ENCODE results near the gene CREG2.
"Not testable (repeated sequence)": the region's sequence is repeated elsewhere in the genome, so short reads cannot be mapped to it uniquely, and the experiment has no call there.

CREG2 gene

GRCh38 chr2:101327863-101328394 lies 59.4 kb downstream of the CREG2 start:
- H3K9me3 ChIP-seq (ENCODE audit: control insufficient read depth, low read length): no peaks in the 10 kb centered on the region
- H3K4me1 ChIP-seq: peaks cover 8% of the 10 kb centered on the region
- no peaks in the 10 kb centered on the region for H3K36me3 ChIP-seq (ENCODE audit: control insufficient read depth, insufficient read depth, low read length)
- H3K27me3 ChIP-seq (ENCODE audit: control insufficient read depth, insufficient read depth, low read length): no peaks in the 10 kb centered on the region
- H3K4me2 ChIP-seq (ENCODE audit: low read length): peak overlapping the region; percentile 49
- no peak overlapping the region for H3K9ac ChIP-seq
- H3K79me2 ChIP-seq: no peaks in the 10 kb centered on the region
- peak overlapping the region; percentile 20 for H3K4me3 ChIP-seq (ENCODE audit: low read depth, low read length)
- TF ChIP-seq CTCF (IDR thresholded peaks at IDR 0.05): no peak
- H2AFZ ChIP-seq: peak overlapping the region; percentile 74
- H3K27ac ChIP-seq: peak overlapping the region; percentile 79

GRCh38 chr2:101325425-101325824 lies 61.9 kb downstream of the CREG2 start:
- H3K4me3 ChIP-seq (ENCODE audit: low read depth, low read length): no peak overlapping the region
- no peaks in the 10 kb centered on the region for H3K9me3 ChIP-seq (ENCODE audit: control insufficient read depth, low read length)
- H3K4me2 ChIP-seq (ENCODE audit: low read length): no peak overlapping the region
- no peaks in the 10 kb centered on the region for H3K36me3 ChIP-seq (ENCODE audit: control insufficient read depth, insufficient read depth, low read length)
- peaks cover 8% of the 10 kb centered on the region for H3K4me1 ChIP-seq
- no peak overlapping the region for H3K27ac ChIP-seq
- H3K79me2 ChIP-seq: no peaks in the 10 kb centered on the region
- no peak overlapping the region for H3K9ac ChIP-seq
- H2AFZ ChIP-seq: no peak overlapping the region
- no peak for TF ChIP-seq CTCF (IDR thresholded peaks at IDR 0.05)
- no peaks in the 10 kb centered on the region for H3K27me3 ChIP-seq (ENCODE audit: control insufficient read depth, insufficient read depth, low read length)

- not testable (repeated sequence) for H3K79me2 ChIP-seq; H3K4me2 ChIP-seq (ENCODE audit: low read length); H3K4me1 ChIP-seq; H2AFZ ChIP-seq; H3K4me3 ChIP-seq (ENCODE audit: low read depth, low read length); H3K9me3 ChIP-seq (ENCODE audit: control insufficient read depth, low read length); H3K36me3 ChIP-seq (ENCODE audit: control insufficient read depth, insufficient read depth, low read length); H3K9ac ChIP-seq; H3K27ac ChIP-seq; H3K27me3 ChIP-seq (ENCODE audit: control insufficient read depth, insufficient read depth, low read length)
These were observed 70.7 kb downstream of the CREG2 start for GRCh38 chr2:101316568-101316967.

GRCh38 chr2:101311696-101312017 lies 75.6 kb downstream of the CREG2 start:
- Histone ChIP-seq H3K79me2 (peaks cover 15% of the 10 kb centered on the region), H3K27ac (no peak overlapping the region), H3K36me3 (ENCODE audit: control insufficient read depth, insufficient read depth, low read length) (no peaks in the 10 kb centered on the region), H3K9me3 (ENCODE audit: control insufficient read depth, low read length) (no peaks in the 10 kb centered on the region), H3K27me3 (ENCODE audit: control insufficient read depth, insufficient read depth, low read length) (no peaks in the 10 kb centered on the region), H3K9ac (no peak overlapping the region), H2AFZ (no peak overlapping the region), H3K4me3 (ENCODE audit: low read depth, low read length) (no peak overlapping the region), H3K4me2 (ENCODE audit: low read length) (no peak overlapping the region), H3K4me1 (no peaks in the 10 kb centered on the region)
- TF ChIP-seq CTCF (IDR thresholded peaks at IDR 0.05): no peak

- Histone ChIP-seq H3K9ac (no peak overlapping the region), H2AFZ (peak overlapping the region; percentile 17), H3K9me3 (ENCODE audit: control insufficient read depth, low read length) (no peaks in the 10 kb centered on the region), H3K27me3 (ENCODE audit: control insufficient read depth, insufficient read depth, low read length) (no peaks in the 10 kb centered on the region), H3K79me2 (peaks cover 19% of the 10 kb centered on the region), H3K27ac (no peak overlapping the region), H3K4me1 (no peaks in the 10 kb centered on the region), H3K36me3 (ENCODE audit: control insufficient read depth, insufficient read depth, low read length) (no peaks in the 10 kb centered on the region), H3K4me2 (ENCODE audit: low read length) (no peak overlapping the region), H3K4me3 (ENCODE audit: low read depth, low read length) (no peak overlapping the region)
- TF ChIP-seq CTCF (IDR thresholded peaks at IDR 0.05): no peak
These were observed 76.2 kb downstream of the CREG2 start for GRCh38 chr2:101310834-101311695.
